Choroid plexus epithelial cell (primary cell): Measurements from ENCODE around the gene GRIA3.
"Not testable (repeated sequence)": the region's sequence is repeated elsewhere in the genome, so short reads cannot be mapped to it uniquely, and the experiment has no call there.

ENCODE experiments used
- DNase-seq: peaks from one replicate; pipeline ENCODE4 v3.0.0-alpha.2; 2010; ENCODE audit warnings: low read depth
- H3K4me3 ChIP-seq: 2 replicates; pipeline ENCODE4 v1.5.1; 2011; ENCODE audit warnings: low read depth, mild to moderate bottlenecking, control low read depth, low read length, moderate library complexity
- CTCF ChIP-seq: conservative IDR thresholded peaks from 2 replicates; pipeline ENCODE4 v1.5.1; 2011; ENCODE audit warnings: low read depth, mild to moderate bottlenecking, control low read depth, inconsistent platforms, low read length, moderate library complexity

Gene GRIA3

GRCh38 chrX:123504047-123504446 is 320.0 kb downstream of the GRIA3 start:
- no peak for TF ChIP-seq CTCF
- DNase-seq: no peak
- H3K4me3 ChIP-seq: no peak overlapping the region

DNA sequence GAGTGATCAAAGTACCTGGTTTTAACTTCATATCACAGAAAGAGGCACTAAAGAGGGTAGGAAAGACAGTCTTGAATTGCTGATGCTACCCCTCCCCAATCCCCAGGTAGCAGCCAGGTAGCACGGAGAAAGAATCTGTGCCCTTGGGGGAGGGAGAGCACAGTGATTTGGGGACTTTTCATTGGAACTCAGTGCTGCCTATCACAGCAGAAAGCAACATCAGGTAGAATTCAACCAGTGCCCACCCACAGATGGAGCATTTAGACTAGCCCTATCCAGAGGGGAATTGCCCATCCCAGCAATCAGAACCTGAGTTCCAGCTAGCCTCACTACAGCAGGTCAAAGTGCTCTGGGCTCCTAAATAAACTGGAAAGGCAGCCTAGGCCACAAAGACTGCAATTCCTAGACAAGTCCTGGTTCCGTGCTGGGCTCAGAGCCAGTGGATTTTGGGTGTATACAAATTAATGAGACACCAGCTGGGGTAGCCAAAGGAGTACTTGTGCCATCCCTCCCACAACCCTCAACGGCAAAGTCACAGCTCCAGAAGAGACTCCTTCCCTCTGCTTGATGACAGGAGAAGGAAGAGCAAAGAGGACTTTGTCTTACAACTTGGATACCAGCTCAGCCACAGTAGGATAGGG is 320.7 kb downstream of the GRIA3 start:
- H3K4me3 ChIP-seq: no peak overlapping the region
- no peak for TF ChIP-seq CTCF
- no peak for DNase-seq

GRCh38 chrX:123513585-123514278 is 329.7 kb downstream of the GRIA3 start:
- DNase-seq: no peak
- TF ChIP-seq CTCF: no peak
- no peak overlapping the region for H3K4me3 ChIP-seq

- H3K4me3 ChIP-seq, DNase-seq: not testable (repeated sequence)
Measured at GRCh38 chrX:123514279-123514640, 330.2 kb downstream of the GRIA3 start.

- no peak for TF ChIP-seq CTCF
- no peak overlapping the region for H3K4me3 ChIP-seq
- no peak for DNase-seq
Measured at GRCh38 chrX:123518791-123519190, 334.7 kb downstream of the GRIA3 start.

- DNase-seq: no peak
- H3K4me3 ChIP-seq: no peak overlapping the region
- no peak for TF ChIP-seq CTCF
Measured at GRCh38 chrX:123525123-123525725, 341.1 kb downstream of the GRIA3 start.

- DNase-seq, H3K4me3 ChIP-seq: not testable (repeated sequence)
Measured at GRCh38 chrX:123530726-123531125, 346.6 kb downstream of the GRIA3 start.
